ENCODE data around the gene HRCT1. TPM values are rescaled to one million over a fixed set of nuclear protein-coding genes. Genes with fewer than 3 reads are reported as not detected.

The HRCT1 gene
- polyA plus RNA-seq (2013, experiment 1 of 2) = 1.7 TPM
- polyA plus RNA-seq (2013, experiment 2 of 2) = 2.2 TPM

DNA sequence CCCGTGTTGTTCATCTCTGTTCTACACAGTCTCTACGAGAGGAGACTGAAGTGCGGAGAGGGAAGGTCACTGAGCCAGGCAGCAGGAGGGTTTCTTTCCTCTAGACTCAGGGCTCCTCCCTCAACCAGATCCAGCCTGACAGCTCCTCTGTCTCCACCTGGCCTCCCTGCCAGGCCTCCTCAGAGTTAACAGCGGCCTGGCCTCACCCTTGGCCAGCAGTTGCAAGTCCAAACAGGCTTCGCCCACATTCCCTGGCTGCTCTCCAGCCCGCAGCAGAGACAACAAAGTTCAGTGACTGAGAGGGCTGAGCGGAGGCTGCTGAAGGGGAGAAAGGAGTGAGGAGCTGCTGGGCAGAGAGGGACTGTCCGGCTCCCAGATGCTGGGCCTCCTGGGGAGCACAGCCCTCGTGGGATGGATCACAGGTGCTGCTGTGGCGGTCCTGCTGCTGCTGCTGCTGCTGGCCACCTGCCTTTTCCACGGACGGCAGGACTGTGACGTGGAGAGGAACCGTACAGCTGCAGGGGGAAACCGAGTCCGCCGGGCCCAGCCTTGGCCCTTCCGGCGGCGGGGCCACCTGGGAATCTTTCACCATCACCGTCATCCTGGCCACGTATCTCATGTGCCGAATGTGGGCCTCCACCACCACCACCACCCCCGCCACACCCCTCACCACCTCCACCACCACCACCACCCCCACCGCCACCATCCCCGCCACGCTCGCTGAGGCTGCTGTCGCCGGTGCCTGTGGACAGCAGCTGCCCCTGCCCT lies at the start of gene HRCT1:
TSS of gene HRCT1 (plus strand) at position 291 of the 768 bp plus-strand sequence. CDS start at position 377, 86 bp downstream.
- Histone ChIP-seq H4K91ac (ENCODE audit: low read length) (peak within 1 kb of the TSS; percentile 90), H2BK15ac (ENCODE audit: low read depth, poor library complexity, severe bottlenecking) (peak within 1 kb of the TSS; percentile 58), H3K4ac (ENCODE audit: low read depth in 1 of 2, low read length in 2 of 2) (peak within 1 kb of the TSS; percentile 76 to 94), H3K14ac (ENCODE audit: low read length in 2 of 2) (peak within 1 kb of the TSS in 1 of 2 experiments; percentile 63), H4K8ac (ENCODE audit: low read length) (peak within 1 kb of the TSS; percentile 83), H3K23ac (ENCODE audit: low read length in 2 of 2) (no peak within 1 kb of the TSS), H2BK5ac (ENCODE audit: low read depth, low read length, poor library complexity, severe bottlenecking) (peak within 1 kb of the TSS; percentile 90), H3K9me3 (ENCODE audit: control insufficient read depth, low read length) (no peaks in the 10 kb centered on the region), H3K4me3 (ENCODE audit: insufficient read depth in 1 of 2, low read depth in 1 of 2, low read length in 2 of 2) (peak within 1 kb of the TSS in 1 of 2 experiments; percentile 61), H3K4me1 (ENCODE audit: control insufficient read depth, insufficient read depth, low read depth, low read length) (peaks cover 50% of the 10 kb centered on the region), H2BK12ac (ENCODE audit: low read length in 2 of 2) (peak within 1 kb of the TSS; percentile 90 to 99), H3K9ac (ENCODE audit: low read length) (peak within 1 kb of the TSS; percentile 86), H3K18ac (ENCODE audit: low read depth in 1 of 2, low read length in 2 of 2) (peak within 1 kb of the TSS; percentile 78 to 91), H2AFZ (ENCODE audit: low read depth, low read length) (peak within 1 kb of the TSS; percentile 7), H3K36me3 (ENCODE audit: control insufficient read depth in 1 of 2, insufficient read depth in 2 of 2, low read depth in 1 of 2, low read length in 2 of 2) (no peaks in the 10 kb centered on the region), H3K79me1 (replicated peaks; ENCODE audit: low read length, poor library complexity, severe bottlenecking) (no peaks in the 10 kb centered on the region), H2BK120ac (ENCODE audit: low read depth, low read length) (peak within 1 kb of the TSS; percentile 50), H2AK5ac (ENCODE audit: low read length, severe bottlenecking) (peak within 1 kb of the TSS; percentile 35), H3K27ac (ENCODE audit: low read length, poor library complexity, severe bottlenecking) (peak within 1 kb of the TSS; percentile 97), H3K27me3 (ENCODE audit: control insufficient read depth in 1 of 2, insufficient read depth in 1 of 2, low read length in 2 of 2) (no peaks in the 10 kb centered on the region), H3K4me2 (ENCODE audit: low read length, poor library complexity, severe bottlenecking) (no peak within 1 kb of the TSS)
- WGBS = 62% methylated on average over 19 of the region's 30 CpGs
- DNase-seq = peak; percentile 89

- no peak overlapping the region for H2BK12ac ChIP-seq (ENCODE audit: low read length in 2 of 2)
- H3K79me1 ChIP-seq (replicated peaks; ENCODE audit: low read length, poor library complexity, severe bottlenecking) = no peaks in the 10 kb centered on the region
- no peak overlapping the region for H3K27ac ChIP-seq (ENCODE audit: low read length, poor library complexity, severe bottlenecking)
- no peak overlapping the region for H3K14ac ChIP-seq (ENCODE audit: low read length in 2 of 2)
- H2AFZ ChIP-seq (ENCODE audit: low read depth, low read length) = no peak overlapping the region
- H4K8ac ChIP-seq (ENCODE audit: low read length) = no peak overlapping the region
- no peak overlapping the region for H2BK15ac ChIP-seq (ENCODE audit: low read depth, poor library complexity, severe bottlenecking)
- no peak overlapping the region for H3K4ac ChIP-seq (ENCODE audit: low read depth in 1 of 2, low read length in 2 of 2)
- no peaks in the 10 kb centered on the region for H3K9me3 ChIP-seq (ENCODE audit: control insufficient read depth, low read length)
- no peak overlapping the region for H3K4me3 ChIP-seq (ENCODE audit: insufficient read depth in 1 of 2, low read depth in 1 of 2, low read length in 2 of 2)
- H2BK5ac ChIP-seq (ENCODE audit: low read depth, low read length, poor library complexity, severe bottlenecking) = no peak overlapping the region
- no peaks in the 10 kb centered on the region for H3K4me1 ChIP-seq (ENCODE audit: control insufficient read depth, insufficient read depth, low read depth, low read length)
- WGBS = 71% methylated on average over 3 of the region's 3 CpGs
- H2BK120ac ChIP-seq (ENCODE audit: low read depth, low read length) = no peak overlapping the region
- no peak overlapping the region for H3K4me2 ChIP-seq (ENCODE audit: low read length, poor library complexity, severe bottlenecking)
- no peak overlapping the region for H3K18ac ChIP-seq (ENCODE audit: low read depth in 1 of 2, low read length in 2 of 2)
- DNase-seq = no peak
- H2AK5ac ChIP-seq (ENCODE audit: low read length, severe bottlenecking) = no peak overlapping the region
- H3K9ac ChIP-seq (ENCODE audit: low read length) = no peak overlapping the region
- peaks cover 7 to 12% of the 10 kb centered on the region in 2 experiments for H3K36me3 ChIP-seq (ENCODE audit: control insufficient read depth in 1 of 2, insufficient read depth in 2 of 2, low read depth in 1 of 2, low read length in 2 of 2)
- H4K91ac ChIP-seq (ENCODE audit: low read length) = no peak overlapping the region
- H3K23ac ChIP-seq (ENCODE audit: low read length in 2 of 2) = no peak overlapping the region
- peaks cover 15 to 39% of the 10 kb centered on the region in 2 experiments for H3K27me3 ChIP-seq (ENCODE audit: control insufficient read depth in 1 of 2, insufficient read depth in 1 of 2, low read length in 2 of 2)
Observed at GRCh38 chr9:35856206-35856605, 49.8 kb upstream of the HRCT1 start.

DNA sequence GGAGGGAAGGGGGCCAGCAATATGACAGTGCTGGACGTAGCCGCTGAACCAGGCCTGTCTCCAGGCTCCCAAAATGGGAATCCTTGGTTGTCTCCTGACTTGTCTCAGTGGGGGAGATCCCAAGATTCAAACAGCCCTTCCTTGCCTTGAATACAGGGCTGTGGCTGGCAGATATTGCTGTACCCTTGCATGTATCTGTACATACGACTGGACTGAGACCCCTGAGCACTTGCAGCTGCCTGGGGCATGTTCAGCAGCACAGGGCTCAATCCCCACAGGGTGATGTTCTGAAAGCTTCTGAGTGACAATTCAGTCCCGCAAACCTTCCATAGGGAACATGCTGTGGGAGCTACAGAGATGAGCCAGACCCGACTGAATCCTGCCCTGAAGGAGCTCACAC lies 49.1 kb upstream of the HRCT1 start:
- H3K4me2 ChIP-seq (ENCODE audit: low read length, poor library complexity, severe bottlenecking) = no peak overlapping the region
- H2AFZ ChIP-seq (ENCODE audit: low read depth, low read length) = no peak overlapping the region
- no peak overlapping the region for H2BK15ac ChIP-seq (ENCODE audit: low read depth, poor library complexity, severe bottlenecking)
- no peak overlapping the region for H2BK120ac ChIP-seq (ENCODE audit: low read depth, low read length)
- H2BK12ac ChIP-seq (ENCODE audit: low read length in 2 of 2) = no peak overlapping the region
- no peak overlapping the region for H2AK5ac ChIP-seq (ENCODE audit: low read length, severe bottlenecking)
- H4K91ac ChIP-seq (ENCODE audit: low read length) = no peak overlapping the region
- H3K18ac ChIP-seq (ENCODE audit: low read depth in 1 of 2, low read length in 2 of 2) = no peak overlapping the region
- no peak for DNase-seq
- no peak overlapping the region for H3K4me3 ChIP-seq (ENCODE audit: insufficient read depth in 1 of 2, low read depth in 1 of 2, low read length in 2 of 2)
- H3K36me3 ChIP-seq (ENCODE audit: control insufficient read depth in 1 of 2, insufficient read depth in 2 of 2, low read depth in 1 of 2, low read length in 2 of 2) = peaks cover 7 to 12% of the 10 kb centered on the region in 2 experiments
- H3K79me1 ChIP-seq (replicated peaks; ENCODE audit: low read length, poor library complexity, severe bottlenecking) = no peaks in the 10 kb centered on the region
- no peak overlapping the region for H3K27ac ChIP-seq (ENCODE audit: low read length, poor library complexity, severe bottlenecking)
- H3K4ac ChIP-seq (ENCODE audit: low read depth in 1 of 2, low read length in 2 of 2) = no peak overlapping the region
- no peak overlapping the region for H3K14ac ChIP-seq (ENCODE audit: low read length in 2 of 2)
- 88% methylated on average over 5 of the region's 5 CpGs for WGBS
- peaks cover 21 to 46% of the 10 kb centered on the region in 2 experiments for H3K27me3 ChIP-seq (ENCODE audit: control insufficient read depth in 1 of 2, insufficient read depth in 1 of 2, low read length in 2 of 2)
- H4K8ac ChIP-seq (ENCODE audit: low read length) = no peak overlapping the region
- H3K9ac ChIP-seq (ENCODE audit: low read length) = no peak overlapping the region
- H3K4me1 ChIP-seq (ENCODE audit: control insufficient read depth, insufficient read depth, low read depth, low read length) = no peaks in the 10 kb centered on the region
- H2BK5ac ChIP-seq (ENCODE audit: low read depth, low read length, poor library complexity, severe bottlenecking) = no peak overlapping the region
- no peaks in the 10 kb centered on the region for H3K9me3 ChIP-seq (ENCODE audit: control insufficient read depth, low read length)
- no peak overlapping the region for H3K23ac ChIP-seq (ENCODE audit: low read length in 2 of 2)

DNA sequence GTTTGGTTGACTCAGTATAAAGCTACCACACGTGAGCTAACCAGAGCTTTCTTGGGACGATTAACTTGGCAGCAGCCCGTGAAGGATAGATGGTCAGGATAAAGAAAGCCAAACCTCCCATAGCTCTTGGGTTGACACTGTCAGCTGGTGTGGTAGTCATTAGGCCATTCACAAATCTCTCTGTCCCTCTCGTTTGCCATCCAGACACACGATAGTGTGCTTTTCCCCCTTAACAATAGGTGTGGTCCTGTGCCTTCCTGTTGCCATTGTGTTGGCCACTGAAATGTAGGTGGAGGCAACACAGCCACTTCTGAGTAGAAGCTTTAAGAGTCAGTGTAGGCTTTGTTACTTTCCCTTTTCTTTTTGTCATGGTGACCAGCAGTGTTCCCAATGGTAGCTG lies 47.5 kb upstream of the HRCT1 start:
- WGBS = 92% methylated on average over 5 of the region's 5 CpGs
- Histone ChIP-seq H2BK120ac (ENCODE audit: low read depth, low read length) (no peak overlapping the region), H3K9ac (ENCODE audit: low read length) (no peak overlapping the region), H3K27ac (ENCODE audit: low read length, poor library complexity, severe bottlenecking) (no peak overlapping the region), H3K36me3 (ENCODE audit: control insufficient read depth in 1 of 2, insufficient read depth in 2 of 2, low read depth in 1 of 2, low read length in 2 of 2) (peaks cover 0 to 5% of the 10 kb centered on the region in 2 experiments), H4K8ac (ENCODE audit: low read length) (no peak overlapping the region), H3K14ac (ENCODE audit: low read length in 2 of 2) (no peak overlapping the region), H3K4me2 (ENCODE audit: low read length, poor library complexity, severe bottlenecking) (no peak overlapping the region), H3K9me3 (ENCODE audit: control insufficient read depth, low read length) (no peaks in the 10 kb centered on the region), H2BK12ac (ENCODE audit: low read length in 2 of 2) (no peak overlapping the region), H2BK5ac (ENCODE audit: low read depth, low read length, poor library complexity, severe bottlenecking) (no peak overlapping the region), H3K18ac (ENCODE audit: low read depth in 1 of 2, low read length in 2 of 2) (no peak overlapping the region), H4K91ac (ENCODE audit: low read length) (no peak overlapping the region), H2AFZ (ENCODE audit: low read depth, low read length) (no peak overlapping the region), H2BK15ac (ENCODE audit: low read depth, poor library complexity, severe bottlenecking) (no peak overlapping the region), H3K4ac (ENCODE audit: low read depth in 1 of 2, low read length in 2 of 2) (no peak overlapping the region), H3K23ac (ENCODE audit: low read length in 2 of 2) (no peak overlapping the region), H3K4me3 (ENCODE audit: insufficient read depth in 1 of 2, low read depth in 1 of 2, low read length in 2 of 2) (no peak overlapping the region), H3K79me1 (replicated peaks; ENCODE audit: low read length, poor library complexity, severe bottlenecking) (no peaks in the 10 kb centered on the region), H3K4me1 (ENCODE audit: control insufficient read depth, insufficient read depth, low read depth, low read length) (no peaks in the 10 kb centered on the region), H3K27me3 (ENCODE audit: control insufficient read depth in 1 of 2, insufficient read depth in 1 of 2, low read length in 2 of 2) (peaks cover 37 to 61% of the 10 kb centered on the region in 2 experiments), H2AK5ac (ENCODE audit: low read length, severe bottlenecking) (no peak overlapping the region)
- DNase-seq = no peak
